ENCODE measurements around the gene CASZ1.

Gene CASZ1

DNA sequence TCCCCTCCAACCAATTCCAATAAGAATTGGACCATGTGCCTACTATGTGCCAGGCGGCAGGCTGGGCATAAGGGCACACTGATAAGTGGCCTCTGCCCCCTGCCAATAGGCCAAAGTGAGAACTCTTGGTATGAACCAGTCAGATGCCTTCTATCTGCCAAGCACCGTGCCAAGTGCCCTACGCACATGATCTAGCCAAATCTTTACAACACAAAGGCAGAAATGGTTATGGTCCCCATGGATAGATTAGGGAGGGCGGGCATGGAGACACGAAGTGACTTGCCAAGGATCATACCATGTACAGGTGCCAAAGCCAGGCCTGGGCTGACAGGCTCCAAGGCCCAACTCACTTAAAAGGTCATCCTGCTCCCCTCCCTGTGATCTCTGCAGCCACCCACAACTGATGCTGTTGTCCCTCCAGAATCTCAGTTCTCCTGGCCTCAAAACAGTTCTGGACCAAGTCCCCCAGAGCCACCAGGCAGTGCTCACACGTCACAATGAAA is 32.1 kb downstream of the CASZ1 start:
- in situ Hi-C loops (cut with HindIII; ENCODE audit: low sequenced_read_pairs), result no loop called here
- H3K4me3 ChIP-seq (ENCODE audit: low read depth, low read length), result no peak overlapping the region
- no peak for DNase-seq (ENCODE audit: low read depth)
- TF ChIP-seq, protein P1, sequence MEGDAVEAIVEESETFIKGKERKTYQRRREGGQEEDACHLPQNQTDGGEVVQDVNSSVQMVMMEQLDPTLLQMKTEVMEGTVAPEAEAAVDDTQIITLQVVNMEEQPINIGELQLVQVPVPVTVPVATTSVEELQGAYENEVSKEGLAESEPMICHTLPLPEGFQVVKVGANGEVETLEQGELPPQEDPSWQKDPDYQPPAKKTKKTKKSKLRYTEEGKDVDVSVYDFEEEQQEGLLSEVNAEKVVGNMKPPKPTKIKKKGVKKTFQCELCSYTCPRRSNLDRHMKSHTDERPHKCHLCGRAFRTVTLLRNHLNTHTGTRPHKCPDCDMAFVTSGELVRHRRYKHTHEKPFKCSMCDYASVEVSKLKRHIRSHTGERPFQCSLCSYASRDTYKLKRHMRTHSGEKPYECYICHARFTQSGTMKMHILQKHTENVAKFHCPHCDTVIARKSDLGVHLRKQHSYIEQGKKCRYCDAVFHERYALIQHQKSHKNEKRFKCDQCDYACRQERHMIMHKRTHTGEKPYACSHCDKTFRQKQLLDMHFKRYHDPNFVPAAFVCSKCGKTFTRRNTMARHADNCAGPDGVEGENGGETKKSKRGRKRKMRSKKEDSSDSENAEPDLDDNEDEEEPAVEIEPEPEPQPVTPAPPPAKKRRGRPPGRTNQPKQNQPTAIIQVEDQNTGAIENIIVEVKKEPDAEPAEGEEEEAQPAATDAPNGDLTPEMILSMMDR (IDR thresholded peaks at IDR 0.05; ENCODE audit: low read depth, low read length, missing control alignments), result no peak

DNA sequence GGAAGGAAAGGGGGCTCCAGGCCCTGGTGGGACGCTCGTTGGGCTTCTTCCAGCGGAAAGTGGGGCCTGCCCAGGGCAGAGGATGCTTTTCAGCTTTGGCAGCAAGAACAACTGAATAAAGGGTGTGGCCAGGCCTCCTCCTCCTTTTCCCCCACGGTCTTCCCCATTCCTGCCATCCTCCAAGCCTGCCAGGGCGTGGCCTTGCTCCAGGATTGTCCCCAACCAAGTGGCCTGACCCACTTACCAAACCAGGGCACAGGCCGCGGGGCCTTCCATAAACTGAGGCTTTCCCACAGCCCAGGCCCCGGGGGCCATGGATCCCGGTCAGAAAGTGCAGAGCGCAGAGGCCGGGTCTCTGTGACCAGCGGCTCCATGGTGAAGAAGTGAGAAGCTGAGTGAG is 33.6 kb downstream of the CASZ1 start:
- no peak overlapping the region for H3K4me3 ChIP-seq (ENCODE audit: low read depth, low read length)
- in situ Hi-C loops (cut with HindIII; ENCODE audit: low sequenced_read_pairs), result no loop called here
- TF ChIP-seq, protein P1 (IDR thresholded peaks at IDR 0.05; ENCODE audit: low read depth, low read length, missing control alignments), result no peak
- no peak for DNase-seq (ENCODE audit: low read depth)

DNA sequence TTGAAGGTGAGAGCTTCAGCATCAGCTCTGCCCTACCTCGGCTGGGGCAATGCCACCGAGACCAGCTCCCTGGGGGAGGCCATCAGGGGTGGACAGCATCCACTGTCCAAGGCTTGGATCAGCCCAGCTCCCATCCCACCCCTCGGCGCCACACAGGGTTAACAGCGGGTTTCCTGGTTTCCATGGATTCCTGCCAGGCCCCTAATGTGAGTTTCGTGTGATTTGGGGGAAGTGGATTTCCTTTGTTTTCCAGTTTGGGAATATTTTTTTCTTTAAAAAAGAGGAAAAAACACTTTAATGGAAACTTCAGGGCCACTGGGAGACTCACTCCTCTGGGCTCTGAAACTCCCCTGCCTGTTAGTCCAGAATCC is 34.3 kb downstream of the CASZ1 start:
- TF ChIP-seq, protein P1 (IDR thresholded peaks at IDR 0.05; ENCODE audit: low read depth, low read length, missing control alignments), result no peak
- no peak overlapping the region for H3K4me3 ChIP-seq (ENCODE audit: low read depth, low read length)
- DNase-seq (ENCODE audit: low read depth), result no peak
- in situ Hi-C loops (cut with HindIII; ENCODE audit: low sequenced_read_pairs), result no loop called here

DNA sequence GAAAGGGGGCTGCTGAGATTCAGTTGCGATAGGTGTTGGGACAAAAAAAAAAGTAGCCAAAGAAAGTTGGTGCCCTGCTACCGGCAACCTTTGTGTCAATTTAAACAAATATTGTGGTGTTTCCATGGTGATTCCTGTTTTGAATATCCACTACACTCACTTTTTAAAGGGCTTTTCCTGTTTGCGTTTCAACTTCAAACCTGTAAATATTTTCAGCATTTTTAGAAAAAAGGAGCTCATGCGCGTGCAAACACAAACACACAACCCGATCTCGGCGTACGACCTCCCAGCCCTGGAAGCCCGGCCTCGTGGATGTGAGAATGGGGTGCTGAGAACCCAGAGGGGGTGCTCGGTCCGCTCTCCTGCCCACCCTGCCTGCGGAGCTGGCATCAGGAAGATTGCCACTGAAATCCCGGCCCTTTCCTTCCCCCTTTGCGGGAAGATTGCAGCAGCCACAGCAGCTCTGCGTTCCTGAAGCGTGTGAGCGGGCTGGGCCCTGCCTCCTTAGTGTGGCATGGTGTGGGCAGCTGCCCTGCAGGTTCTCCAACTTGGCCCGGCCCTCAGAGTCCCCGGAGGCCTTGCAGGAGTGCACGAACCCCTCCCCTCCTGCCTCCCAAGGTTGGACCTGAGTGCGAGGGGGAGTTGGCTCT is 34.8 kb downstream of the CASZ1 start:
- in situ Hi-C loops (cut with HindIII; ENCODE audit: low sequenced_read_pairs), result no loop called here
- DNase-seq (ENCODE audit: low read depth), result no peak
- TF ChIP-seq, protein P1 (IDR thresholded peaks at IDR 0.05; ENCODE audit: low read depth, low read length, missing control alignments), result no peak
- no peak overlapping the region for H3K4me3 ChIP-seq (ENCODE audit: low read depth, low read length)

DNA sequence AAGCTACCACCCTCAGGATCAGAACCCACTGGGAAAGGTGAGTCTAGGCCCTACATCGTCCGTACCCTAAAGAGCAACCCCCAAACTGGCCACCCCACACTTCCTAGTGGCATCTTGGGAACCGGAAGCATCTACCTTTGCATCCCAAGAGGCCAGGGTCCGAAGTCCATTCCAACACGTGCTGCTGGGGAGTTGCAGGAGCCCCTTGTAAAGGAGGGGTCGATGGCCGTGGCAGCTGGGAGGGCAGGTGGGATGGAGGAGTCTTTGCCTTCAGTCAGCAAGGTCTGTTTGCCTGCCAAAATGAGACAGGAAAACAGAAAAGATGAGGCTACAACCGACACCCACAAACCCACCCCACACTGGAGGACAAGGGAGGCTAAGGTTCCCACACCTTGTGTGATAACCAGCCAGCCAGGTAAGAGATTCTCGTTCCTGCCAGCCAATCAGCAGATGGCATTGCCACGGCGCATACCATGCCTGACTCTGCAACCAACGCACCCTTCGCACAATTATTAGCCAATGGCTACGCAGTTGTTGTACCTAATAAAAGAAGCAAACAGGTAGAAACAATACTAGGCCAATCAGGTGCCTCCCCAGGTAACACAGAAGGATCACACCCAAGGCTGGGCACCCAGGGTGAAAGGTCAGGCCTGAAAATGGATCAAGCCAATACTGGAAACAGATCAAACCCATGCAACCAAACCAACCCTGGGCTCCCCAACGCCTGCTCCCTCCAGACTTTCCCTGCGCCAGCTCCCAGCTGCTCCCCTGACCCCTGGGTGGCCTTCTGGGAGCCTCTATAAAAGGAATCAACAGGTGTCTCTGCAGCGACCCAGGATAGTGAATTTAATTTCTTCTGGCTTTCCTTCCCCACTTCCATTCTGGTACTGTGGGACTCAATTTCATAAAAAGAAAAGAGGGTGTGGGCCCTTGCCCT is 35.6 kb downstream of the CASZ1 start:
- TF ChIP-seq, protein P1 (IDR thresholded peaks at IDR 0.05; ENCODE audit: low read depth, low read length, missing control alignments), result no peak
- in situ Hi-C loops (cut with HindIII; ENCODE audit: low sequenced_read_pairs), result no loop called here
- DNase-seq (ENCODE audit: low read depth), result no peak
- no peak overlapping the region for H3K4me3 ChIP-seq (ENCODE audit: low read depth, low read length)

DNA sequence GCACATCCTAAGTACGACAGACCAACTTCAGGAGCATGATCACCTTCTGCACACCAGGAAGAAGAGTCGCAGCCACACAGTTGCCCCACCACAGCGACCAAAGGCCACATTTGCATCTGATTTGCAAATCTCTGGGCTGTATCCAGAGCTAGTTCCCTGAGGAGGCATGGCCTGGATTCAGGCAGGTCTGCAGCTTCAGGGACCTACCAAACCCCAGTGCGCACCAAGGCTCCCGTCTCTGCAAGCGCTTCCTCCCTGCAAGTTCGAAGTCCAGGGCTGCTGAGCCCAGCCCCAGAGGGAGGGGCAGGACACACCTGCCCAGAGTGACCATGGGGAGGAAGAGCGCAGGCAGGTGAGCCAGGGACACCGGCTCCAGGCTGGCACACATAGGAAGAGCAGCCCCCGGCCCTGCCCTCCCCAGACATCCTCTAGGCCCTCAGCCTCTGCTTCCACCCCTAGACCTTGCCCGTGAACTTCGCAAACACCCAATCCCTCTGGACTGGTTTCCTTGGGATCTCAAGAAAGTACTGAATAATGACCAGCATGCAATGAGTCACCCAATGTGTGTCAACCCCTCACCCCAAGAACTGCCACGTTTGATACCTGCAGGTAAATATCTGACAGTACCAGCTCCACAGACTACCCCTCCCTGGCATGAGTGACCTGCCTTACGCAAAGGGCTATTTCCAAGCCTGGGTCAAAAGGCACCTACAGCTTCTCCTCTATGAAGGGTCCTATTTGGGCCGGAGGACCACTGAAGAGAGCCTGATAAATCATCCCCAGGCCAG is 36.8 kb downstream of the CASZ1 start:
- DNase-seq (ENCODE audit: low read depth), result no peak
- H3K4me3 ChIP-seq (ENCODE audit: low read depth, low read length), result no peak overlapping the region
- TF ChIP-seq, protein P1 (IDR thresholded peaks at IDR 0.05; ENCODE audit: low read depth, low read length, missing control alignments), result no peak
- in situ Hi-C loops (cut with HindIII; ENCODE audit: low sequenced_read_pairs), result no loop called here

Data from astrocyte of the cerebellum (primary cell).